Right lobe of liver (tissue), 4 donors: ENCODE results near the gene CATSPER1.

ENCODE experiments used
- POLR2A ChIP-seq: fragments of 450-650 bp; IDR thresholded peaks from one replicate; pipeline ENCODE4 v1.6.1; 2017; ENCODE audit warnings: antibody characterized with exemption, mild to moderate bottlenecking
- TF ChIP-seq, protein P1 (sequence below), 4 donors: fragments of 200-600 bp in 3 of 4; fragments of 450-650 bp in 1 of 4; IDR thresholded peaks; one replicate each; pipeline versions ENCODE4 v1.5.1 to v1.8.0; 2016 to 2022; ENCODE audit warnings: antibody characterized with exemption in 4 of 4, mild to moderate bottlenecking in 2 of 4
- donor health status: DM: no; HTN: no; CAD: no.
- donor health status: DM: no; HTN: no; CAD: no.
- donor health status: DM: no; HTN: yes; CAD: no.

- TF ChIP-seq, protein P1, sequence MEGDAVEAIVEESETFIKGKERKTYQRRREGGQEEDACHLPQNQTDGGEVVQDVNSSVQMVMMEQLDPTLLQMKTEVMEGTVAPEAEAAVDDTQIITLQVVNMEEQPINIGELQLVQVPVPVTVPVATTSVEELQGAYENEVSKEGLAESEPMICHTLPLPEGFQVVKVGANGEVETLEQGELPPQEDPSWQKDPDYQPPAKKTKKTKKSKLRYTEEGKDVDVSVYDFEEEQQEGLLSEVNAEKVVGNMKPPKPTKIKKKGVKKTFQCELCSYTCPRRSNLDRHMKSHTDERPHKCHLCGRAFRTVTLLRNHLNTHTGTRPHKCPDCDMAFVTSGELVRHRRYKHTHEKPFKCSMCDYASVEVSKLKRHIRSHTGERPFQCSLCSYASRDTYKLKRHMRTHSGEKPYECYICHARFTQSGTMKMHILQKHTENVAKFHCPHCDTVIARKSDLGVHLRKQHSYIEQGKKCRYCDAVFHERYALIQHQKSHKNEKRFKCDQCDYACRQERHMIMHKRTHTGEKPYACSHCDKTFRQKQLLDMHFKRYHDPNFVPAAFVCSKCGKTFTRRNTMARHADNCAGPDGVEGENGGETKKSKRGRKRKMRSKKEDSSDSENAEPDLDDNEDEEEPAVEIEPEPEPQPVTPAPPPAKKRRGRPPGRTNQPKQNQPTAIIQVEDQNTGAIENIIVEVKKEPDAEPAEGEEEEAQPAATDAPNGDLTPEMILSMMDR (IDR thresholded peaks at IDR 0.05) = no peak
- TF ChIP-seq POLR2A = no peak
Measured at GRCh38 chr11:66008468-66009101, 17.7 kb downstream of the CATSPER1 start.
